H9 (cell line): ENCODE measurements around the gene CAB39L. TPM values are rescaled to one million over a fixed set of nuclear protein-coding genes. Genes with fewer than 3 reads are reported as not detected.

Experiments
- DNase-seq: peaks from one replicate; pipeline ENCODE4 v3.0.0-alpha.2; 2017
- H2AFZ ChIP-seq: one replicate; pipeline ENCODE4 v1.6.1; 2013; ENCODE audit warnings: mild to moderate bottlenecking, low read length, control low read depth, moderate library complexity
- H2AK5ac ChIP-seq: 2 replicates; pipeline ENCODE4 v1.6.1; 2013; ENCODE audit warnings: low read length, control low read depth, mixed read lengths; ENCODE audit not compliant: insufficient read length
- H2BK120ac ChIP-seq: one replicate; pipeline ENCODE4 v1.6.1; 2013; ENCODE audit warnings: low read depth, mild to moderate bottlenecking, low read length, control low read depth, inconsistent platforms; ENCODE audit not compliant: poor library complexity, severe bottlenecking
- H2BK12ac ChIP-seq: 2 replicates; pipeline ENCODE4 v1.6.1; 2013; ENCODE audit warnings: low read length, control low read depth, mixed read lengths, low read depth; ENCODE audit not compliant: insufficient read length
- H2BK15ac ChIP-seq: 2 replicates; pipeline ENCODE4 v1.6.1; 2013; ENCODE audit warnings: low read depth, low read length, control low read depth
- H2BK20ac ChIP-seq: one replicate; pipeline ENCODE4 v1.6.1; 2013; ENCODE audit warnings: low read depth, mild to moderate bottlenecking, low read length, control low read depth, inconsistent platforms; ENCODE audit not compliant: poor library complexity, severe bottlenecking
- H2BK5ac ChIP-seq: 2 replicates; pipeline ENCODE4 v1.6.1; 2013; ENCODE audit warnings: low read length, control low read depth, mixed read lengths; ENCODE audit not compliant: insufficient read length
- H3K14ac ChIP-seq: 2 replicates; pipeline ENCODE4 v1.6.1; 2013; ENCODE audit warnings: low read length, control low read depth; ENCODE audit not compliant: insufficient read depth
- H3K18ac ChIP-seq: 2 replicates; pipeline ENCODE4 v1.6.1; 2013; ENCODE audit warnings: low read depth, mild to moderate bottlenecking, mixed read lengths, low read length, control low read depth; ENCODE audit not compliant: insufficient read length
- H3K23ac ChIP-seq: 2 replicates; pipeline ENCODE4 v1.6.1; 2013; ENCODE audit warnings: low read length, control low read depth, mixed read lengths, low read depth; ENCODE audit not compliant: insufficient read length
- H3K23me2 ChIP-seq: 2 replicates; pipeline ENCODE4 v1.6.1; 2013; ENCODE audit warnings: low read depth, mild to moderate bottlenecking, mixed read lengths, low read length, control low read depth; ENCODE audit not compliant: insufficient read length, poor library complexity, severe bottlenecking
- H3K27ac ChIP-seq: 2 replicates; pipeline ENCODE4 v1.5.1; 2013; ENCODE audit warnings: low read length, control low read depth, mixed read lengths, low read depth; ENCODE audit not compliant: insufficient read length
- H3K27me3 ChIP-seq: 2 replicates; pipeline ENCODE4 v1.6.1; 2013; ENCODE audit warnings: low read length, control low read depth, inconsistent platforms; ENCODE audit not compliant: insufficient read depth
- H3K4ac ChIP-seq: 2 replicates; pipeline ENCODE4 v1.6.1; 2013; ENCODE audit warnings: low read depth, mild to moderate bottlenecking, control low read depth, inconsistent platforms, low read length, moderate library complexity
- H3K4me1 ChIP-seq: 2 replicates; pipeline ENCODE4 v1.6.1; 2013; ENCODE audit warnings: low read length, control low read depth, inconsistent platforms; ENCODE audit not compliant: insufficient read depth
- H3K4me2 ChIP-seq: 2 replicates; pipeline ENCODE4 v1.6.1; 2013; ENCODE audit warnings: low read length, control low read depth, mixed read lengths; ENCODE audit not compliant: insufficient read length, insufficient read depth
- H3K56ac ChIP-seq: 2 replicates; pipeline ENCODE4 v1.6.1; 2013; ENCODE audit warnings: low read depth, mild to moderate bottlenecking, mixed read lengths, low read length, control low read depth; ENCODE audit not compliant: insufficient read length
- H3K79me1 ChIP-seq: 2 replicates; pipeline ENCODE4 v1.6.1; 2013; ENCODE audit warnings: low read depth, mild to moderate bottlenecking, moderate library complexity, low read length, control low read depth, inconsistent platforms; ENCODE audit not compliant: insufficient read depth, poor library complexity, severe bottlenecking
- H3K79me2 ChIP-seq: 2 replicates; pipeline ENCODE4 v1.6.1; 2013; ENCODE audit warnings: low read length, control low read depth, inconsistent platforms; ENCODE audit not compliant: insufficient read depth
- H3K9ac ChIP-seq: 2 replicates; pipeline ENCODE4 v1.6.1; 2013; ENCODE audit warnings: low read length, control low read depth, mixed read lengths; ENCODE audit not compliant: insufficient read length; ENCODE audit errors: extremely low read depth
- H3K9me3 ChIP-seq: one replicate; pipeline ENCODE4 v1.6.1; 2013; ENCODE audit warnings: low read depth, low read length, inconsistent platforms; ENCODE audit not compliant: control insufficient read depth
- H3T11ph ChIP-seq: one replicate; pipeline ENCODE4 v1.6.1; 2013; ENCODE audit warnings: mild to moderate bottlenecking, low read length, control low read depth, inconsistent platforms
- H4K20me1 ChIP-seq: one replicate; pipeline ENCODE4 v1.6.1; 2013; ENCODE audit not compliant: control insufficient read depth, insufficient read length, insufficient read depth
- H4K5ac ChIP-seq: 2 replicates; pipeline ENCODE4 v1.6.1; 2013; ENCODE audit warnings: low read depth, mild to moderate bottlenecking, mixed read lengths, low read length, control low read depth; ENCODE audit not compliant: insufficient read length
- H4K8ac ChIP-seq: replicated peaks from 2 replicates; pipeline ENCODE4 v1.6.1; 2013; ENCODE audit warnings: low read length, control low read depth, mixed read lengths, low read depth; ENCODE audit not compliant: insufficient read length
- H4K91ac ChIP-seq: 2 replicates; pipeline ENCODE4 v1.6.1; 2013; ENCODE audit warnings: low read depth, mild to moderate bottlenecking, moderate library complexity, mixed read lengths, low read length, control low read depth; ENCODE audit not compliant: insufficient read length
- H3K27ac Mint-ChIP-seq, 3 experiments: 2 replicates in 2 of 3; 3 replicates in 1 of 3; pipeline ENCODE4 v1.8.0; 2020 to 2021; ENCODE audit warnings: mixed read lengths in 3 of 3, mild to moderate bottlenecking in 1 of 3, moderate library complexity in 1 of 3
- H3K27me3 Mint-ChIP-seq: 2 replicates; pipeline ENCODE4 v1.8.0; 2021; ENCODE audit warnings: low read depth, mild to moderate bottlenecking, moderate library complexity, mixed read lengths
- H3K36me3 Mint-ChIP-seq, 3 experiments: 2 replicates in 2 of 3; 3 replicates in 1 of 3; pipeline ENCODE4 v1.8.0; 2020 to 2021; ENCODE audit warnings: low read depth in 3 of 3, mixed read lengths in 3 of 3; ENCODE audit not compliant: insufficient read depth in 1 of 3
- H3K4me1 Mint-ChIP-seq, 2 experiments: 2 replicates each; pipeline ENCODE4 v1.8.0; 2020; ENCODE audit warnings: mixed read lengths in 2 of 2
- H3K4me3 Mint-ChIP-seq, 2 experiments: 2 replicates in 1 of 2; 3 replicates in 1 of 2; pipeline ENCODE4 v1.8.0; 2020 to 2021; ENCODE audit warnings: mild to moderate bottlenecking in 2 of 2, mixed read lengths in 2 of 2, moderate library complexity in 1 of 2
- H3K9me3 Mint-ChIP-seq, 2 experiments: 2 replicates in 1 of 2; 3 replicates in 1 of 2; pipeline ENCODE4 v1.8.0; 2020; ENCODE audit warnings: mild to moderate bottlenecking in 2 of 2, mixed read lengths in 2 of 2, moderate library complexity in 1 of 2
- CTCF ChIP-seq: fragments of 200-600 bp; sonication (generic); conservative IDR thresholded peaks from 3 replicates; pipeline ENCODE4 v1.8.0; 2021; ENCODE audit warnings: antibody characterized with exemption, mild to moderate bottlenecking
- whole genome bisulfite sequencing: extraction: QIAGEN DNeasy Blood & Tissue Kit; methylation state at CpG from one replicate; pipeline ENCODE4 v1.1.7; 2013; ENCODE audit warnings: missing lambda C conversion rate, low lambda C conversion rate, mixed read lengths; ENCODE audit not compliant: insufficient read length; ENCODE audit errors: extremely low coverage; 5-methylcytosine and 5-hydroxymethylcytosine counted together
- total RNA-seq: library from RNA; stranded (reverse); gene quantifications from 2 replicates; pipeline ENCODE4 v1.2.1, GENCODE V29; 2021

Gene CAB39L
- total RNA-seq, 1 experiment from 2014 or later = 6.0 TPM

GRCh38 chr13:49376121-49376520, 67.7 kb downstream of the CAB39L start:
- Mint-ChIP-seq H3K36me3 (no peaks in the 10 kb centered on the region; a peak in 1 of 7 replicates), H3K4me3 (no peak overlapping the region), H3K4me1 (peaks cover 6 to 9% of the 10 kb centered on the region in 2 experiments), H3K9me3 (peaks cover 0 to 3% of the 10 kb centered on the region in 2 experiments; a peak in 1 of 5 replicates), H3K27ac (no peak overlapping the region), H3K27me3 (no peaks in the 10 kb centered on the region; the same call in 1 of the 2 replicates)
- TF ChIP-seq CTCF = no peak
- DNase-seq = no peak
- no peak overlapping the region for H3K4me2 ChIP-seq
- H4K8ac ChIP-seq = no peak overlapping the region
- no peaks in the 10 kb centered on the region for H3K4me1 ChIP-seq
- H3K79me1 ChIP-seq = no peaks in the 10 kb centered on the region
- no peak overlapping the region for H3K14ac ChIP-seq
- no peak overlapping the region for H2BK12ac ChIP-seq
- no peak overlapping the region for H3K18ac ChIP-seq
- no peak overlapping the region for H2BK15ac ChIP-seq
- H2BK120ac ChIP-seq = no peak overlapping the region
- no peak overlapping the region for H2AFZ ChIP-seq
- WGBS = no CpG with 5 or more reads among the region's 3 CpGs
- H3K27ac ChIP-seq = no peak overlapping the region
- H3K79me2 ChIP-seq = no peaks in the 10 kb centered on the region
- H3K9ac ChIP-seq = no peak overlapping the region
- no peak overlapping the region for H3K23ac ChIP-seq
- no peak overlapping the region for H3K56ac ChIP-seq
- H2BK5ac ChIP-seq = no peak overlapping the region
- no peak overlapping the region for H2AK5ac ChIP-seq
- H4K5ac ChIP-seq = no peak overlapping the region
- H3K23me2 ChIP-seq = no peaks in the 10 kb centered on the region
- H3K27me3 ChIP-seq = no peaks in the 10 kb centered on the region
- H2BK20ac ChIP-seq = no peak overlapping the region
- H4K20me1 ChIP-seq = no peaks in the 10 kb centered on the region
- no peak overlapping the region for H3K4ac ChIP-seq
- no peaks in the 10 kb centered on the region for H3K9me3 ChIP-seq
- H4K91ac ChIP-seq = no peak overlapping the region
- no peak overlapping the region for H3T11ph ChIP-seq
